ENCODE data around the gene KANK4.

Gene KANK4

DNA sequence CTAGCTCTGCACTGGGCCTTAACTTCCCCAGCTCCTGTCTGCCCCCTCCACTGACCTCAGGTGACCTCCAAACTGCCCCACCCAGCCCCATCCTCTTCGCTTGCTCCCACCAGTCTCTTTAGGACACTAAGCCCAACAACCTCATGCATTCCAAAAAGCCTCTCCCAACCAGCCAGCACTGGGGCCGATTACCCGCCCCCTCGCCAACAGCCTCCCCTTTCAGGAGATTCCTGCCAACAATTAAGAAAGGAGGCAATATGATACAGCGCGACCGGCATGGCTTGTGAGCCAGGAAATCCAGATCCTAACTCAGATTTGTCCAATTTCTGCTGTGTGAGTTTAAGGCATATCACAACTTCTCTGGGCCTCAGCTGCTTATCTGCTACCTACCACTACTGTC lies 14.7 kb downstream of the KANK4 start:
- no peak for DNase-seq

- DNase-seq = no peak
Observed at GRCh38 chr1:62301726-62302390, 17.4 kb downstream of the KANK4 start.

- DNase-seq = no peak
Observed at GRCh38 chr1:62299426-62300200, 19.6 kb downstream of the KANK4 start.

DNA sequence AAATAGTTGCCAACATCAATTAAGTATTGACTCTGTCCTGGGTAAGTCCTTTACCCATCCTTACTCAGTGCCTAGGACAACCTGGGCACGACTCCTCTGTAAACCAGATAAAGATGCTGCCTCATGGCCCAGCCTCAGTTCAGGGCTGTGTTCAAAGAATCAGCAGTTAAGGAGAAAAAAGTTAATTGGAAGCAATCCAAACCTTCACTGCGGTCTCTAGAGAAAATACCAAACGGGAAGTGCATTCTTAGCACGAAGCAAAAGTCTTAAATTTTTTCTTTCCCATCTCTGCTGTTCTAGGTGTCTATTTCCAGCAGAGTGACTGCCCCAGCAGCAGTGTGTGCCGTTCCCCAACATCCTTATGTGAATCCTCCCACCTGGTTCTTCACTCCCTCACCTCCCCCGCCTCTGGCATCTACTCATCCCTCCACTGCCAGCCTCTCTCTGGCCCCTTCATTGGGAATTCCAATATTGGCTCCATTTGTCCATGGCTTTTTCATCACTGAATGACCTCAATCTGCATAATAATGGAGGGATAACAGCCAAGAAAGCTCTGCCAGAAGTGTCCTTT lies 23.2 kb downstream of the KANK4 start:
- peak; percentile 80 for DNase-seq

DNA sequence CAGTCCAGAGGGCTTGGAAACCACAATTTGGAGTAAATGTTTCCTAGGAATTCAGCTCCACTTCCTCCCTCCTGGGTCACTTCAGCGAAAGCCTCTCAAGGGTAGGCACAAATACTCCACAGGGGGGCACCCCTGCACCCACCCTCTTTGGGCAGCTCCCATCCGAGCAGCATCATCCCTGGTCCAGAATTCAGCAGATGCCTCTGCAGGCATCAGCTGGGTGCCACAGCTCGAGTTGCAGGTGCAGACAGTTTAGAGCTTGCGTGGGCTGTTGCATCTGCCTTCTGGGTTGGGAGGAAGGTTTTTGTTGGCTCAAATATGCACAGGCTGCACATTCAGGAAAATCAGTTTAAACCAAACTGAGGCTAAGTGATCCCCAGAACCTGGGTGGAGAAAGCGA lies 25.0 kb downstream of the KANK4 start:
- peak; percentile 27 for DNase-seq

DNA sequence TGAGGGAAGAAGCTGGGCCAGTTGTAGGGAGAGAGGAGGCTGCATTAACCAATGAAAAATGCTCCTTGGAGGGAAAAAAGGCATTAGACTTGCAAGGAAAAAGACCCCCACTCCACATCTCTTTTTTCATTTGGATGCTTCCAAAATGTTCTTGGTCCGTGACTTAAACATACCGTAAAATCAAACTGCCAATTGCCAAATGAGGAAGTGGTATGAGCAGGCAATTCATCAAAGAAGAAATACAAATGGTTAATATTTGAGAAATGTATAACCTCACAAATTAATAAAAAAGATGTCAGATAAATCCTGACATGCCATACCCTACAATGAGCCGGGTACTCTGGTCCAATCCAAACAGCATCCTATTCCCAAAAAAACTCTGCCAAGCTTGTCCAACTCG lies 30.6 kb downstream of the KANK4 start:
- no peak for DNase-seq

GRCh38 chr1:62288224-62288623 lies 31.0 kb downstream of the KANK4 start:
- DNase-seq = no peak

DNA sequence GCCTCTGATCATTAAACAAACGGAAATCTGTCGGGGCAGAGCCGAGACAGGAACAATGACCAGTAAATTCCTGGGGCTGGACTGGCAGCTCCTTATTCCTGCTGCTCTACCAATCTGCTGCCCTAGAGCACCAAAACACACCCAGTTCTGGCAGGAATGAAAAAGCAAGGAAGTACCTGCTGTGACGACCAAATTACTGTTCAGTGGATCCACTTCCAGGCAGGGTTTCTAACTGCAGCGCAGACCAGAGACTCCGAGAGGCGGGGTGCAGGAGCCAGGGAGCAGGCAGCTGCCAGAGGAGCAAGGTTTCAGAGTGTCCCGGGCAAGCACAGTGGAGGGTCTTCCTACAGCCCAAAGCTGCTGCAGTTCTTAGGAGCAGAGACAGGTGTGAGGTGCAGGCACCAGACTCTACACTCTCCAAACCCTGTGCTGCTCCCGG lies 32.4 kb downstream of the KANK4 start:
- no peak for DNase-seq

GRCh38 chr1:62285984-62286785 lies 33.0 kb downstream of the KANK4 start:
- no peak for DNase-seq

DNA sequence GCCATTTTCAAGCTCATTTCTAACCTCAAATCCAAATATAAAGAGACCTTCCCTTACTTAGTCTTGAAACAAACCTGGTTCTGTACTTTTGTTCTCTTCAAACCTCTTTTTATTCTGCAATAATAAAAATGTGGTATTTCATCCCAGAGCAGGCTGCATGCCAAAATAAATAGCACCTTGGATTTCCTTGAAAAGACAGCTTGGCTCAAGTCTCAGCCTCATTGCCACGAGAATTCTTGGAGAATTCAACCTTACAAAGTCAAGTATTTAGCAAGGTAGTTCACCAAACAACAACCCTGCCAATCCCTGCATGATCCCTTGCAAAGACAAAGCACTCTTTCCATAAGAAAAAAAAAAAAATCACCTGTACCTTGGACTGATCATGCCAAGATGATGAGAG lies 33.8 kb downstream of the KANK4 start:
- no peak for DNase-seq

DNA sequence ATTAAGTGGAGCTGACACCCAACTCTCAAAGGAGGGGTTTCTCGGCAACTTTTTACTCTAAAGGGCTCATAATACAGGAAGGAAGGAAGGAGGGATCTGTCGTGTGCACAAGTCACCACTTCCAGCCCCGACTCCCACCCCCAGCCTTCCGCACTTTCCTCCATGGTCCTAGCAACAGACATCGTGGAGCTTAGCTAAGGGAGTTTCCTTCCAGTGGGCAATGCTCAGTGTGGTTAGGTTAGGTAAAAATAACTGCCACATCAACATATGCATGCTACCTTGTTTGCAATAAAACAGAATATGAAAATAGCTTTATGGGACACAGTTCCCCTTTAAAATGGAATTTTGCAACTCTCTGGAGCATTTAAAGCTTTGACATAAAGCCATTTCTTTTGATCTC lies 35.2 kb downstream of the KANK4 start:
- DNase-seq = no peak

DNA sequence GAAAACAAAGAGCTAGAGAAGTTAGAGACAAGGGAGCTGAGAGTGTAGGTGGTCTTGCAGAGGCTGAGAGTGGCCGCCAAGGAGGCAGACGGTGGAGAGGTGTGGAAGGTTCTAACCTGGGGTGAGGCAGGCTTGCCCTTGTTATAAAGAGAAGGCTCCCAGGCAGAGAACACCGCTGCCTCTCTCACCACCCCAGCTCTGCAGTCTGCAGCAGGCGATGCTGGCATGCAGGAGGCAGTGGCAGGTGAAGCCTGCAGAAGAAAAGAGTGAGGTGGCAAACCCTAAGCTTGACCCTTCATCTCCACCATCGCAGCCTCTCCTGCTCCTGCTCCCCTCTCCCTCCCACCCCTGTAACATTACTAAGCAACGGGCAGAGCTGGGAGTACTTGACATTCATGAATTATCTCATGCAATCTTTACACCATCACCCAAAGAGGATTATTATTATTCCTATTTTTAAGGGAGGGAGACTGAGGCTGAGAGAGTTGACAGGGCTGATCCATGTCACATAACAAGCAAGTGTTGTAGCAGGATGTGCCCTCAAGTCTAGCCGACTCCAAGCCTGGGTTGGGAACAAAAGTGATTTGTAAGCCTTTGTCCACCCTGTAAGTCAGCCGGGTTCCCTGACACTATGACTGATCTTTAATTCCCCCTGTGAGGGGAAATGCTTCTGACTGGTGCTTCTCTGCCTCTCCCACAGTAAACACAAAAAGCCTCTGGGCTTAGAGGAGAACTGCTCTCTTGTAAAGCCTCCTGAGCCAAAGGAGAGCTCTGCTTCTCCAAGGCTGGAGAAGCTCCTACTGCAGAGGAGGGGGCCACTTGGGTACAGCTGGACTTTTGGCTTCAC lies 36.1 kb downstream of the KANK4 start:
- no peak for DNase-seq

- peak; percentile 3 for DNase-seq
Observed at GRCh38 chr1:62281922-62282555, 37.2 kb downstream of the KANK4 start.

DNA sequence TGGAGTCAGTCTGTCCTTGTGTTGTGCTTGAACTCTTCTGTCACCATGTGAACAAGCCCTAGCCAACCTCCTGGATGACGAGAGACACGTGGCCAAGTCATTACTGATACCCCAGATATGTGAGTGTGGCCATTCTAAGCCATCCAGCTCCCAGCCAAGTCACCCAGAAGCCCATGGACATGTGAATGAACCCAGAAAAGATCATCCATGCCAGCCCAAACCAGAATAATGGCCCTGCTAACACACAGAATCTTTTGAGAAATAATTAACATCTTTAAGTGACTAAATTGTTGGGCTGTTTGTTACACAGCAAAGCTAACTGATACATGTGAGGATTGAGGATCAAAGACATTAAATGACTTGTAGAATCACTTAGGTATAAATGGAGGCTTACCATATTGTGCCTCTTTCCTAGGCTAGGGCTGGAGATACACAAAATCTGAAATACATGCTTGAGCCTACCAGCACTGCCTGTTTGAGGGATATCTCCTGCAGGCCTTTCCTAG lies 38.2 kb downstream of the KANK4 start:
- no peak for DNase-seq

GRCh38 chr1:62280150-62280549 lies 39.1 kb downstream of the KANK4 start:
- DNase-seq = no peak

- DNase-seq = no peak
Observed at GRCh38 chr1:62276791-62277190, 42.4 kb downstream of the KANK4 start.

- DNase-seq = no peak
Observed at GRCh38 chr1:62274496-62275485, 44.4 kb downstream of the KANK4 start.

- DNase-seq = no peak
Observed at GRCh38 chr1:62273953-62274352, 45.3 kb downstream of the KANK4 start.

DNA sequence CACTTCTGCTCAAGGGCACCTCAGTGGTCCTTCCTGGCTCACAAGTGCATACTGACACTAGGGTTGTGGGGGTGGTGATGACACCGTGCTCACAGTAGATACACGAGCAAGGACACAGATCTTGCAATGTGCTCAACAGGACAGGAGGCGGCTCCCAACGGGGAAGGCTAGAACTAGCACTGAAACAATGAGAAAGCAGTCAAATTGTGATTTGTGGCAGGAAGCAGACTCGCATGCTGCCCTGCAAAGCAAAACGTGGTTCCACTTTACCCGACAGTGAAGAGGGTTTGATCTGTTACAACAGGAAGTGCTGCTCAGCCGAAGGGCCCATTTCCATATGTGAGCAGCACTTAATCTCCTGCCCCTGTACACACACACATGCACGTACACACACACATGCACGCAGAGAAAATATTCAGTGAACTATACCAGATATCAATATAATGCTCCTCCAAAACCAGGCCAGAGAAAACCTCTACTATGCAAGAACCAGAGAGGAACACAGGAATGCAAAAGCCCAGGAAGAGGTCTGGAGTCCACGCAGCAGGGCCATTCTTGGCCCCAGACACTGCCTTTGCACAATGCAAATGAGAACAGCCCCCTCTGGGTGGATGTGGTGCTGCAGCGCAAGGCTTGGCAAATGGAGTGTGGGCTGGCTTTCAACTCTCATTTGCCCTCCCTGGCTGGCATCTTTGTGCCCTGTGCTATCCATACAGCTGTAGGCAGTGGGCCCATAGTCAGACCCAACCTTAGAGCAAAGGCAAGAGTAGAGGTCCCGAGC lies 47.1 kb downstream of the KANK4 start:
- peak; percentile 22 for DNase-seq
